IMR-90 (cell line): ENCODE results near the gene GALNT14. TPM values are rescaled to one million over a fixed set of nuclear protein-coding genes. Genes with fewer than 3 reads are reported as not detected.

ENCODE experiments used
- ATAC-seq: fragments of 200-7000 bp; cut with Tn5 transposase; 2 replicates; pipeline ENCODE4 v1.9.1; 2020; ENCODE audit warnings: low read depth, mild to moderate bottlenecking, moderate library complexity
- BruUV-seq: library from RNA; stranded (reverse); fragments of 400-500 nt; replicated peaks from 2 replicates; lab custom pipeline; 2021; lab: Mats Ljungman, UMichigan
- CTCF ChIA-PET: fragments of 300-600 bp; formaldehyde crosslinking; extraction: SDS; loops from one replicate; lab custom pipeline; 2021; ENCODE audit warnings: antibody characterized with exemption; lab: Yijun Ruan, JAX
- POLR2A ChIA-PET: fragments of 300-600 bp; sonication (Branson Sonifier 250); formaldehyde crosslinking; loops from one replicate; lab custom pipeline; 2022; ENCODE audit warnings: antibody characterized with exemption; ENCODE audit not compliant: unreplicated experiment; lab: Charles Lee
- DNase-seq: peaks from one replicate; pipeline ENCODE4 v3.0.0; 2013
- H2AFZ ChIP-seq: replicated peaks from 2 replicates; pipeline ENCODE3; 2013; ENCODE audit warnings: low read length, mild to moderate bottlenecking; ENCODE audit not compliant: poor library complexity
- H2AK5ac ChIP-seq: 2 replicates; pipeline ENCODE4 v1.6.1; 2013; ENCODE audit warnings: low read depth, low read length, inconsistent platforms
- H2AK9ac ChIP-seq: replicated peaks from 2 replicates; pipeline ENCODE3; 2013; ENCODE audit warnings: mild to moderate bottlenecking, low read depth, low read length, moderate library complexity; ENCODE audit not compliant: poor library complexity
- H2BK120ac ChIP-seq: 2 replicates; pipeline ENCODE4 v1.6.1; 2013; ENCODE audit warnings: low read depth, low read length, inconsistent platforms
- H2BK15ac ChIP-seq: 3 replicates; pipeline ENCODE4 v1.6.1; 2013; ENCODE audit warnings: low read depth, low read length, inconsistent platforms
- H2BK20ac ChIP-seq: 2 replicates; pipeline ENCODE4 v1.6.1; 2013; ENCODE audit warnings: low read depth, mild to moderate bottlenecking, inconsistent platforms, low read length, moderate library complexity
- H2BK5ac ChIP-seq: 2 replicates; pipeline ENCODE4 v1.6.1; 2013; ENCODE audit warnings: mild to moderate bottlenecking, low read depth, low read length, inconsistent platforms; ENCODE audit not compliant: poor library complexity, severe bottlenecking
- H3K14ac ChIP-seq: replicated peaks from 2 replicates; pipeline ENCODE4 v1.6.1; 2013; ENCODE audit warnings: low read depth, low read length, inconsistent platforms
- H3K18ac ChIP-seq: 2 replicates; pipeline ENCODE4 v1.6.1; 2013; ENCODE audit warnings: low read depth, low read length, control low read depth
- H3K23ac ChIP-seq: 2 replicates; pipeline ENCODE4 v1.6.1; 2013; ENCODE audit warnings: low read depth, low read length, inconsistent platforms
- H3K27ac ChIP-seq: 2 replicates; pipeline ENCODE4 v1.5.1; 2013; ENCODE audit warnings: mild to moderate bottlenecking, control low read depth, low read length; ENCODE audit not compliant: insufficient read depth
- H3K27me3 ChIP-seq: 2 replicates; pipeline ENCODE4 v1.6.1; 2013; ENCODE audit warnings: low read length; ENCODE audit not compliant: control insufficient read depth, insufficient read depth
- H3K36me3 ChIP-seq: 2 replicates; pipeline ENCODE4 v1.6.1; 2013; ENCODE audit warnings: low read length, mixed read lengths; ENCODE audit not compliant: control insufficient read depth, insufficient read depth
- H3K4ac ChIP-seq: 2 replicates; pipeline ENCODE4 v1.6.1; 2013; ENCODE audit warnings: low read depth, low read length, inconsistent platforms
- H3K4me1 ChIP-seq: 2 replicates; pipeline ENCODE4 v1.6.1; 2013; ENCODE audit warnings: low read length, mixed read lengths; ENCODE audit not compliant: control insufficient read depth, insufficient read depth
- H3K4me2 ChIP-seq: 2 replicates; pipeline ENCODE4 v1.6.1; 2013; ENCODE audit warnings: low read depth, mild to moderate bottlenecking, control low read depth, low read length, moderate library complexity
- H3K4me3 ChIP-seq: 2 replicates; pipeline ENCODE4 v1.5.1; 2013; ENCODE audit warnings: low read depth, mild to moderate bottlenecking, control low read depth, low read length, moderate library complexity; ENCODE audit not compliant: insufficient read depth
- H3K56ac ChIP-seq: 2 replicates; pipeline ENCODE4 v1.6.1; 2013; ENCODE audit warnings: low read length, inconsistent platforms; ENCODE audit not compliant: insufficient read depth; ENCODE audit errors: extremely low read depth
- H3K79me1 ChIP-seq, 2 experiments: 2 replicates each; pipeline ENCODE4 v1.6.1; 2013; ENCODE audit warnings: low read length in 2 of 2, inconsistent platforms in 1 of 2, low read depth in 1 of 2
- H3K9ac ChIP-seq: 2 replicates; pipeline ENCODE4 v1.6.1; 2013; ENCODE audit warnings: low read depth, low read length, control low read depth
- H3K9me1 ChIP-seq: 2 replicates; pipeline ENCODE4 v1.6.1; 2013; ENCODE audit warnings: low read length, inconsistent platforms; ENCODE audit not compliant: insufficient read depth
- H3K9me3 ChIP-seq: 2 replicates; pipeline ENCODE4 v1.6.1; 2013; ENCODE audit warnings: low read length; ENCODE audit not compliant: control insufficient read depth, insufficient read depth
- H4K20me1 ChIP-seq: 2 replicates; pipeline ENCODE4 v1.6.1; 2013; ENCODE audit warnings: low read length, inconsistent platforms; ENCODE audit not compliant: insufficient read depth
- H4K5ac ChIP-seq: 2 replicates; pipeline ENCODE4 v1.6.1; 2013; ENCODE audit warnings: mild to moderate bottlenecking, low read depth, low read length, control low read depth
- H4K8ac ChIP-seq, 2 experiments: 2 replicates each; pipeline ENCODE4 v1.6.1; 2013; ENCODE audit warnings: low read depth in 2 of 2, low read length in 2 of 2, control low read depth in 1 of 2, inconsistent platforms in 1 of 2
- H4K91ac ChIP-seq: 2 replicates; pipeline ENCODE4 v1.6.1; 2013; ENCODE audit warnings: low read depth, low read length, inconsistent platforms; ENCODE audit not compliant: insufficient read depth
- BHLHE40 ChIP-seq: fragments of 150-350 bp; IDR thresholded peaks from 2 replicates; pipeline ENCODE4 v1.6.1; 2016; ENCODE audit warnings: mild to moderate bottlenecking, low read depth, low read length
- CEBPB ChIP-seq: IDR thresholded peaks from 2 replicates; pipeline ENCODE4 v1.6.1; 2012; ENCODE audit warnings: low read depth, low read length, improper control_type of control experiment
- CHD1 ChIP-seq: IDR thresholded peaks from 2 replicates; pipeline ENCODE4 v1.6.1; 2012; ENCODE audit warnings: low read depth, low read length, improper control_type of control experiment
- CTCF ChIP-seq: conservative IDR thresholded peaks from 2 replicates; pipeline ENCODE4 v1.5.1; 2012; ENCODE audit warnings: mild to moderate bottlenecking, low read depth, low read length, improper control_type of control experiment
- ELK1 ChIP-seq: fragments of 150-350 bp; IDR thresholded peaks from 2 replicates; pipeline ENCODE4 v1.6.1; 2016; ENCODE audit warnings: low read depth, mild to moderate bottlenecking, low read length, moderate library complexity, borderline replicate concordance
- FOS ChIP-seq: fragments of 150-350 bp; IDR thresholded peaks from 2 replicates; pipeline ENCODE4 v1.6.1; 2016; ENCODE audit warnings: low read depth, low read length
- MAFK ChIP-seq: IDR thresholded peaks from 2 replicates; pipeline ENCODE4 v1.6.1; 2012; ENCODE audit warnings: low read depth, low read length, improper control_type of control experiment
- MAZ ChIP-seq: IDR thresholded peaks from 2 replicates; pipeline ENCODE4 v1.6.1; 2012; ENCODE audit warnings: low read depth, mild to moderate bottlenecking, low read length, improper control_type of control experiment, moderate library complexity, borderline replicate concordance
- MXI1 ChIP-seq: IDR thresholded peaks from 2 replicates; pipeline ENCODE4 v1.6.1; 2012; ENCODE audit warnings: low read depth, mild to moderate bottlenecking, low read length, moderate library complexity, borderline replicate concordance
- NFE2L2 ChIP-seq: fragments of 150-350 bp; IDR thresholded peaks from 2 replicates; pipeline ENCODE4 v1.6.1; 2016; ENCODE audit warnings: low read depth, mild to moderate bottlenecking, low read length
- POLR2A ChIP-seq: IDR thresholded peaks from 2 replicates; pipeline ENCODE4 v1.6.1; 2012; ENCODE audit warnings: mild to moderate bottlenecking, low read depth, low read length
- RAD21 ChIP-seq: IDR thresholded peaks from 2 replicates; pipeline ENCODE4 v1.6.1; 2012; ENCODE audit warnings: low read length, improper control_type of control experiment
- RCOR1 ChIP-seq: IDR thresholded peaks from 2 replicates; pipeline ENCODE4 v1.6.1; 2012; ENCODE audit warnings: mild to moderate bottlenecking, low read length, improper control_type of control experiment; ENCODE audit not compliant: insufficient replicate concordance
- RFX5 ChIP-seq: IDR thresholded peaks from 2 replicates; pipeline ENCODE4 v1.8.0; 2012; ENCODE audit warnings: low read depth, mild to moderate bottlenecking, low read length, moderate library complexity
- SMC3 ChIP-seq: fragments of 150-350 bp; IDR thresholded peaks from 2 replicates; pipeline ENCODE4 v1.6.1; 2016; ENCODE audit warnings: low read depth, mild to moderate bottlenecking, antibody characterized with exemption, low read length, moderate library complexity
- WGBS, 2 experiments: methylation state at CpG; one replicate each; pipeline versions ENCODE4 v1.1.5 to v1.1.7; 2013; ENCODE audit warnings: missing lambda C conversion rate in 2 of 2; ENCODE audit not compliant: insufficient read length in 1 of 2; ENCODE audit errors: extremely low coverage in 2 of 2; 5-methylcytosine and 5-hydroxymethylcytosine counted together
- dilution Hi-C: fragments of 300-500 bp; cut with HindIII; formaldehyde crosslinking; loops from one replicate; pipeline ENCODE4 v1.14.3; 2018; ENCODE audit warnings: low sequenced_read_pairs; ENCODE audit not compliant: unreplicated experiment
- in situ Hi-C: fragments of 300-500 bp; cut with MboI; formaldehyde crosslinking; loops from 3 replicates; pipeline ENCODE4 v1.14.3; 2019; ENCODE audit warnings: low sequenced_read_pairs, inconsistent platforms, mixed read lengths
- intact Hi-C: fragments of 100-400 bp; cut with micrococcal nuclease; formaldehyde crosslinking; loops from 2 replicates; pipeline ENCODE4 v1.10.0; 2022
- polyA plus RNA-seq, 3 experiments: library from polyadenylated mRNA; depleted of rRNA; stranded (reverse); fragments of >200 nt; gene quantifications; 2 replicates each; pipeline ENCODE4 v1.2.3, GENCODE V29; 2012; ENCODE audit warnings: low replicate concordance in 1 of 3
- total RNA-seq: library from RNA; depleted of rRNA; stranded (reverse); fragments of >200 nt; gene quantifications from 2 replicates; pipeline ENCODE4 v1.2.3, GENCODE V29; 2012
- TF ChIP-seq, protein P1 (sequence below): fragments of 150-350 bp; IDR thresholded peaks from 2 replicates; pipeline ENCODE4 v1.6.1; 2017; ENCODE audit warnings: mild to moderate bottlenecking, antibody characterized with exemption, low read length, low read depth

The GALNT14 gene
- total and polyA plus RNA-seq, 2 of the 4 experiments (the other 2 are of a cell fraction) = 0.15 to 0.18 TPM

- Histone ChIP-seq H3K23ac (no peak overlapping the region), H3K36me3 (no peaks in the 10 kb centered on the region), H3K9me1 (no peaks in the 10 kb centered on the region), H2BK20ac (no peak overlapping the region), H3K9me3 (no peaks in the 10 kb centered on the region), H3K4me1 (no peaks in the 10 kb centered on the region), H3K27ac (no peak overlapping the region), H3K27me3 (peaks cover 1% of the 10 kb centered on the region; the same call in 1 of the 2 replicates), H3K4ac (no peak overlapping the region), H3K9ac (no peak overlapping the region), H3K4me3 (no peak overlapping the region), H3K4me2 (no peak overlapping the region), H4K20me1 (no peaks in the 10 kb centered on the region), H3K56ac (no peak overlapping the region), H4K8ac (no peak overlapping the region), H2AK9ac (no peak overlapping the region), H2BK120ac (no peak overlapping the region), H3K14ac (no peak overlapping the region), H3K79me1 (no peaks in the 10 kb centered on the region), H3K18ac (no peak overlapping the region), H4K5ac (no peak overlapping the region), H2AK5ac (no peak overlapping the region), H2BK5ac (no peak overlapping the region), H4K91ac (no peak overlapping the region), H2BK15ac (no peak overlapping the region), H2AFZ (no peak overlapping the region)
- dilution Hi-C loops = no loop called here
- no CpG with 5 or more reads among the region's 4 CpGs for WGBS, 2 experiments
- in situ Hi-C loops = no loop called here
- DNase-seq (no peak), ATAC-seq (no peak)
- TF ChIP-seq RCOR1 (no peak), BHLHE40 (no peak), ELK1 (no peak), FOS (no peak), CEBPB (no peak), RAD21 (no peak), CHD1 (no peak), MXI1 (no peak), MAZ (no peak), CTCF (no peak), NFE2L2 (no peak), MAFK (no peak), POLR2A (no peak), SMC3 (no peak), RFX5 (no peak)
- TF ChIP-seq, protein P1, sequence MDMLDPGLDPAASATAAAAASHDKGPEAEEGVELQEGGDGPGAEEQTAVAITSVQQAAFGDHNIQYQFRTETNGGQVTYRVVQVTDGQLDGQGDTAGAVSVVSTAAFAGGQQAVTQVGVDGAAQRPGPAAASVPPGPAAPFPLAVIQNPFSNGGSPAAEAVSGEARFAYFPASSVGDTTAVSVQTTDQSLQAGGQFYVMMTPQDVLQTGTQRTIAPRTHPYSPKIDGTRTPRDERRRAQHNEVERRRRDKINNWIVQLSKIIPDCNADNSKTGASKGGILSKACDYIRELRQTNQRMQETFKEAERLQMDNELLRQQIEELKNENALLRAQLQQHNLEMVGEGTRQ = no peak
- POLR2A ChIA-PET = no interaction called here
- CTCF ChIA-PET = no interaction called here
- no TSS peak for BruUV-seq
- intact Hi-C loops = no loop called here
Observed at GRCh38 chr2:31002537-31003150, 135.6 kb downstream of the GALNT14 start.
